Prostate gland (tissue), 2 donors: ENCODE results near the gene RTEL1. TPM values are rescaled to one million over a fixed set of nuclear protein-coding genes. Genes with fewer than 3 reads are reported as not detected.
A peak's percentile ranks its signal among the peaks of the same experiment; 100 is the strongest.

Source experiments
- DNase-seq: peaks from one replicate; pipeline ENCODE4 v3.0.0-alpha.2; 2019; ENCODE audit warnings: low spot score
- H3K27ac ChIP-seq, 2 donors: fragments of 200-600 bp; sonication (generic); 2 replicates each; pipeline ENCODE4 v1.5.1; 2017 to 2019
- H3K27me3 ChIP-seq: fragments of 200-600 bp; sonication (generic); replicated peaks from 2 replicates; pipeline ENCODE4 v1.5.1; 2019; ENCODE audit not compliant: insufficient read depth
- H3K36me3 ChIP-seq, 2 donors: fragments of 200-600 bp; sonication (generic); 1 replicate in 1 of 2; 2 replicates in 1 of 2; pipeline versions ENCODE4 v1.5.1 to v1.8.1; 2017 to 2019
- H3K4me1 ChIP-seq: fragments of 200-600 bp; sonication (generic); replicated peaks from 2 replicates; pipeline ENCODE4 v1.5.1; 2019
- H3K4me3 ChIP-seq, 2 donors: fragments of 200-600 bp; sonication (generic); 2 replicates each; pipeline ENCODE4 v1.5.1; 2017 to 2019
- H3K9me3 ChIP-seq: fragments of 200-600 bp; sonication (generic); 2 replicates; pipeline ENCODE4 v1.5.1; 2017
- POLR2A ChIP-seq: fragments of 450-650 bp; IDR thresholded peaks from one replicate; pipeline ENCODE4 v1.6.1; 2016; ENCODE audit warnings: antibody characterized with exemption, mild to moderate bottlenecking
- POLR2AphosphoS5 ChIP-seq: sonication (generic); formaldehyde crosslinking; IDR thresholded peaks from one replicate; pipeline ENCODE4 v1.6.1; 2017; ENCODE audit warnings: antibody characterized with exemption
- WGBS: methylation state at CpG from one replicate; pipeline ENCODE4 v1.1.5; 2018; 5-methylcytosine and 5-hydroxymethylcytosine counted together
- intact Hi-C: fragments of 100-400 bp; cut with DNase I; formaldehyde crosslinking; loops from one replicate; pipeline ENCODE4 v1.14.2; 2022
- total RNA-seq, 2 donors: library from RNA; depleted of rRNA; stranded (reverse); fragments of >200 nt; gene quantifications; one replicate each; pipeline ENCODE4 v1.1.0, GENCODE V29; 2016
- TF ChIP-seq, protein P1 (sequence below), 4 experiments: fragments of 200-600 bp in 2 of 4; fragments of 450-650 bp in 2 of 4; sonication (generic) in 2 of 4; IDR thresholded peaks; 1 replicate in 3 of 4; 2 replicates in 1 of 4; pipeline ENCODE4 v1.5.1; 2016 to 2019; ENCODE audit warnings: antibody characterized with exemption in 4 of 4, mild to moderate bottlenecking in 2 of 4, moderate library complexity in 2 of 4

Gene RTEL1
- total RNA-seq, 2 donors from 2014 or later: 21.8 to 42.6 TPM

GRCh38 chr20:63680857-63681608 is 22.9 kb downstream of the RTEL1 start:
- no peaks in the 10 kb centered on the region for H3K4me1 ChIP-seq
- TF ChIP-seq POLR2AphosphoS5 (no peak), POLR2A (no peak)
- TF ChIP-seq, protein P1, sequence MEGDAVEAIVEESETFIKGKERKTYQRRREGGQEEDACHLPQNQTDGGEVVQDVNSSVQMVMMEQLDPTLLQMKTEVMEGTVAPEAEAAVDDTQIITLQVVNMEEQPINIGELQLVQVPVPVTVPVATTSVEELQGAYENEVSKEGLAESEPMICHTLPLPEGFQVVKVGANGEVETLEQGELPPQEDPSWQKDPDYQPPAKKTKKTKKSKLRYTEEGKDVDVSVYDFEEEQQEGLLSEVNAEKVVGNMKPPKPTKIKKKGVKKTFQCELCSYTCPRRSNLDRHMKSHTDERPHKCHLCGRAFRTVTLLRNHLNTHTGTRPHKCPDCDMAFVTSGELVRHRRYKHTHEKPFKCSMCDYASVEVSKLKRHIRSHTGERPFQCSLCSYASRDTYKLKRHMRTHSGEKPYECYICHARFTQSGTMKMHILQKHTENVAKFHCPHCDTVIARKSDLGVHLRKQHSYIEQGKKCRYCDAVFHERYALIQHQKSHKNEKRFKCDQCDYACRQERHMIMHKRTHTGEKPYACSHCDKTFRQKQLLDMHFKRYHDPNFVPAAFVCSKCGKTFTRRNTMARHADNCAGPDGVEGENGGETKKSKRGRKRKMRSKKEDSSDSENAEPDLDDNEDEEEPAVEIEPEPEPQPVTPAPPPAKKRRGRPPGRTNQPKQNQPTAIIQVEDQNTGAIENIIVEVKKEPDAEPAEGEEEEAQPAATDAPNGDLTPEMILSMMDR (IDR thresholded peaks at IDR 0.05): no peak

DNA sequence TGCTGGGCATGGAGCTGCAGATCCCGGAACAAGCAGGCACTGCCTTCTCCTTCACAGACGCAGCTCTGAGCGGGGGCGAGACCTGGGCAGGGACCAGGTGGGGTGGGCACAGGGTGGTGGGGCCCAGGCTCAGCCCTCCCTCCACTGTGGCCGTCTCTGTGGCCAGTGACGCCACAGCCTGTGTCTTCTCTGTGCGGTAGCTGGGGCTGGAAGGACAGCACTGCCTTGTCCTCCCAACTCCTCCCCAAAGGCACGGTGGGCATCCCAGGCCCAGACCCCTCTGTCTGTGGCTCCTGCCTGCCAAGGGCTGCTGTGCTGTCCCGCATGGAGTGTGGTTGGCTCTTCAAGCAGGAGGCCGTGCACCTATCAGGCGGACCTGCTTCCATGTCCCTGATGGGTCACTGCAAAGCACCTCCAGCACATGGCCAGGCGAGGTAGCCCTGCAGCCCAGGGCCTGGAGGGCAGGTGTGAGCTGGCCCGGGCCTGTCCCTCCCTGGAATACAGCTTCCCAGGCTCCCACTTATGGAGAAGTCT is 23.6 kb downstream of the RTEL1 start:
- Histone ChIP-seq H3K9me3 (no peaks in the 10 kb centered on the region), H3K27ac (peak overlapping the region; percentile 28 to 60), H3K4me3 (no peak overlapping the region), H3K4me1 (no peaks in the 10 kb centered on the region), H3K27me3 (no peaks in the 10 kb centered on the region), H3K36me3 (no peaks in the 10 kb centered on the region)
- TF ChIP-seq, protein P1 (IDR thresholded peaks at IDR 0.05): no peak
- no peak for TF ChIP-seq POLR2AphosphoS5
- no peak for TF ChIP-seq POLR2A
- no peak for DNase-seq
- WGBS: 96% methylated on average over 13 of the region's 13 CpGs
- intact Hi-C loops: no loop called here

More at GRCh38 chr20:63680857-63681608, 22.9 kb downstream of the RTEL1 start:
- 88% methylated on average over 21 of the region's 23 CpGs for WGBS
- no peak for DNase-seq
- no peak overlapping the region for H3K4me3 ChIP-seq
- no peak overlapping the region for H3K27ac ChIP-seq
- H3K9me3 ChIP-seq: no peaks in the 10 kb centered on the region
- H3K36me3 ChIP-seq: no peaks in the 10 kb centered on the region
- H3K27me3 ChIP-seq: no peaks in the 10 kb centered on the region
- intact Hi-C loops: no loop called here

- DNase-seq: no peak
- Histone ChIP-seq H3K36me3 (no peaks in the 10 kb centered on the region), H3K27ac (peak overlapping the region; percentile 36 to 66), H3K9me3 (no peaks in the 10 kb centered on the region), H3K27me3 (no peaks in the 10 kb centered on the region), H3K4me3 (no peak overlapping the region), H3K4me1 (no peaks in the 10 kb centered on the region)
- 60% methylated on average over 22 of the region's 22 CpGs for WGBS
- intact Hi-C loops: no loop called here
- TF ChIP-seq POLR2A: no peak
- peak; percentile 18 for TF ChIP-seq POLR2AphosphoS5
Observed at GRCh38 chr20:63682384-63683139, 24.4 kb downstream of the RTEL1 start.

DNA sequence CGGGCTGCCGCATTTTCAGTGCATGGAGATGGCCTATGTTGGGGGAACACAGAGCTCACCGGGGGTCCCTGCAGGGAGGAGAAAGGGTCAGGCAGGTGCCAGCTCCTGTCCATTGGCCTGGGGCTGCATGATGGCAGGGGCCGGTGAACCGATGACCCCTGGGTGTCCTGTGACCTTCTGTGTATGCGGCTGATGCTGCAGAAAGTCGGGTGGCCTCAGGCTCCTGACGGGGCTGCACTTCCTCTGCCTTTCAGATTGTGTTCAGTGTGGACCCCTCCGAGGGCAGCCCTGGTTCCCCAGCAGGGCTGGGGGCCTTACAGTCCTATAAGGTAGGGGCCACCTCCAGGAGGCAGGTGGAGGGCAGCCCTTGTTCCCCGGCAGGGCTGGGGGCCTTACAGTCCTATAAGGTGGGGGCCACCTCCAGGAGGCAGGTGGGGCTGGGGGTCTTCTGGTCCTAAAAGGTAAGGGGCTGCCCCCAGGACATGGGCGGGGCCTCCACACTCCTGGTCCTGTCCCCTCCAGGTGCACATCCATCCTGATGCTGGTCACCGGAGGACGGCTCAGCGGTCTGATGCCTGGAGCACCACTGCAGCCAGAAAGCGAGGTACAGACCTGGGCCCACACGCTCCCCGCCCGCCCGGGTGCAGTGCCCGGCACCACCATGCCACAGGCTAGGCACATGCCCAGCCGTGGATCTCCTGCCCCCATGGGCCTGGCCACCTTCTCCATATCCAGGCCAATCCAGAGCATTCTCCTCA is 27.3 kb downstream of the RTEL1 start:
- DNase-seq: no peak
- peak overlapping the region in 1 of 2 donors; percentile 36 for H3K27ac ChIP-seq
- no peaks in the 10 kb centered on the region for H3K9me3 ChIP-seq
- H3K4me1 ChIP-seq: no peaks in the 10 kb centered on the region
- no peaks in the 10 kb centered on the region for H3K27me3 ChIP-seq
- H3K36me3 ChIP-seq: no peaks in the 10 kb centered on the region
- no peak overlapping the region for H3K4me3 ChIP-seq
- intact Hi-C loops: no loop called here
- 89% methylated on average over 19 of the region's 21 CpGs for WGBS
- TF ChIP-seq, protein P1 (IDR thresholded peaks at IDR 0.05): no peak
- TF ChIP-seq POLR2A (no peak), POLR2AphosphoS5 (no peak)

DNA sequence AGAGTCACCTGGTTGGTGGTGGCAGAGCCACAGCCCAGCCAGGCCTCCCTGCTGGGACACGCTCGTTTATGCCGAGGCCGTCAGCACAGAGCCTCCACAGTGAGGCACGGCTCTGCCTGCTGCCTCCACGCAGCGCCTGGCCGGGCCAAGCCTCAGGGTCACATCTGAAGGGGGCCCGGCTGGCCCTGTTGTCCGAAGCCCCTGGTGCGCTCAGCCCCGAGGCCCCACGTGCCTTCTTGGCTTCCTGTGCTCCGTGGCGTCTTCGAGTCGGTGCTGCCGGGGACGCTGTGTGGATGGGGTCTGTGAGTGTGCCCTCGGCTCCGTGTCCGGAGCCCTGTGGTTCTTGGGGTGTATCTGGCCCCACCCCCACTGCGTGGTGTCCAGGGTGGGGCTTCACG is 28.0 kb downstream of the RTEL1 start:
- no peaks in the 10 kb centered on the region for H3K27me3 ChIP-seq
- no peaks in the 10 kb centered on the region for H3K36me3 ChIP-seq
- H3K27ac ChIP-seq: peak overlapping the region in 1 of 2 donors; percentile 36
- no peaks in the 10 kb centered on the region for H3K4me1 ChIP-seq
- TF ChIP-seq POLR2AphosphoS5 (no peak), POLR2A (no peak)
- TF ChIP-seq, protein P1 (IDR thresholded peaks at IDR 0.05): no peak
- no peak for DNase-seq
- H3K9me3 ChIP-seq: no peaks in the 10 kb centered on the region
- no peak overlapping the region for H3K4me3 ChIP-seq
- intact Hi-C loops: no loop called here
- WGBS: 82% methylated on average over 24 of the region's 24 CpGs
